ENCODE measurements around the gene GYS2.

Gene GYS2

DNA sequence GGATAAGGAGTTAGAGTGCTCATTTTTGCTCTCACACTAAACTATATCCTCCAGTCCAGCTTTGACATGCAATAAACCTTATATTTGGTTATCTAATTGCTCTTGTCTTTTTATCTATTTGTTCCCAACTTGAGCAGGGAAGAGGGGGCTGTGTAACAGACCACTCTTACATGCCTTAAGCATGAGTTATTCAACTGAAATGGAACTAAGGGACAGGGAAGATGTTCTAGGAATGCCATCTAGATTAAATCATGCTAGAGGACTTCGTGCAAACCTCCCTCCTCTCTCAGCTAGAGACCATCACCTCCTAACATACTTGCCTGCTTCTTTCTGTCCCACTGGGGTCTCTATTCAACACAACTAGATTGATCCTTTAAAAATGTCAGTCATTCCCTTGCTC, 57.9 kb downstream of the GYS2 start:
- H3K9ac ChIP-seq (ENCODE audit: low read depth, low read length): no peak overlapping the region
- H3K36me3 ChIP-seq (ENCODE audit: control insufficient read depth, insufficient read depth, low read length): no peaks in the 10 kb centered on the region
- no peaks in the 10 kb centered on the region for H3K27me3 ChIP-seq (ENCODE audit: control insufficient read depth, insufficient read depth, low read length)
- no peak overlapping the region for H3K4me3 ChIP-seq (ENCODE audit: low read depth, low read length)
- no peaks in the 10 kb centered on the region for H3K4me1 ChIP-seq (ENCODE audit: control insufficient read depth, insufficient read depth, low read length)
- no peaks in the 10 kb centered on the region for H3K9me3 ChIP-seq (ENCODE audit: control insufficient read depth, insufficient read depth, low read length)

DNA sequence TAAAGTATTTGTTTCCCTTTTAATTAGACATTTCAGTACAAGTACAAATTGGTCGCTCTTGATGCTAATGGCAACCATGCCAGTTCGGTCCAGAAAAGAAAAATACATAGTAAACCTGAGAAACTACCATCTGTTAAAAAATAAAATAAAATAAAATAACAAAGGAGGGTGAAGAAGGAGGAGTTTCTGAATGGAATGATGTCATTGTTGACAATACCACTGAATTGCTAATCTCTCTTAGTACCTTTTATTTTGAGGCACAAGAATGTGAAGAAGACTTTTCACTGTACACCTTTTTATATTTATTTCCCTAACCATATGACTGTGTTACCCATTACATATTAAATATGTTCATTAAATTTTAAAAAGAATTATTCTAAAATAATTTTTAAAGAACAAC, 59.1 kb downstream of the GYS2 start:
- Histone ChIP-seq H3K4me1 (ENCODE audit: control insufficient read depth, insufficient read depth, low read length) (no peaks in the 10 kb centered on the region), H3K4me3 (ENCODE audit: low read depth, low read length) (no peak overlapping the region), H3K27me3 (ENCODE audit: control insufficient read depth, insufficient read depth, low read length) (no peaks in the 10 kb centered on the region), H3K9me3 (ENCODE audit: control insufficient read depth, insufficient read depth, low read length) (no peaks in the 10 kb centered on the region), H3K36me3 (ENCODE audit: control insufficient read depth, insufficient read depth, low read length) (no peaks in the 10 kb centered on the region), H3K9ac (ENCODE audit: low read depth, low read length) (no peak overlapping the region)

DNA sequence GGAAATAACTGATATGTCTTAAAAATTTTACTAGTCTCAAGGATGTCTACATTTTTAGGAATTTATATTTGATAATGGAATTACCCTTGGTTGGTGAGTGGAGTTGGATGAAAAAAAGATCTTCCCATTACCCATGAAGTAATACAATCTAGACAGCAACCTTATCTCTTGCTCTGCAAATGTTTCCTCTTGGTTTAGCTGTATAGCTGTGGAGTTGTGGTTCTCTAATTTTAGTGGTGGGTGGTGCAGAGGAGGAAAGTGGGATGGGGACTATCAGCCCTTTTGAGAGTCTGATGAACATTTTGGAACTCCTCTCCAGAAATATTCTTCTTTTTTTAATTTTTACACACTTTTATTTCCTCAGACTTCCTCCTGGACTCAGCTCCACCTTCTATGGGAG, 61.5 kb downstream of the GYS2 start:
- Histone ChIP-seq H3K4me1 (ENCODE audit: control insufficient read depth, insufficient read depth, low read length) (no peaks in the 10 kb centered on the region), H3K27me3 (ENCODE audit: control insufficient read depth, insufficient read depth, low read length) (no peaks in the 10 kb centered on the region), H3K4me3 (ENCODE audit: low read depth, low read length) (no peak overlapping the region), H3K9me3 (ENCODE audit: control insufficient read depth, insufficient read depth, low read length) (no peaks in the 10 kb centered on the region), H3K9ac (ENCODE audit: low read depth, low read length) (no peak overlapping the region), H3K36me3 (ENCODE audit: control insufficient read depth, insufficient read depth, low read length) (no peaks in the 10 kb centered on the region)

DNA sequence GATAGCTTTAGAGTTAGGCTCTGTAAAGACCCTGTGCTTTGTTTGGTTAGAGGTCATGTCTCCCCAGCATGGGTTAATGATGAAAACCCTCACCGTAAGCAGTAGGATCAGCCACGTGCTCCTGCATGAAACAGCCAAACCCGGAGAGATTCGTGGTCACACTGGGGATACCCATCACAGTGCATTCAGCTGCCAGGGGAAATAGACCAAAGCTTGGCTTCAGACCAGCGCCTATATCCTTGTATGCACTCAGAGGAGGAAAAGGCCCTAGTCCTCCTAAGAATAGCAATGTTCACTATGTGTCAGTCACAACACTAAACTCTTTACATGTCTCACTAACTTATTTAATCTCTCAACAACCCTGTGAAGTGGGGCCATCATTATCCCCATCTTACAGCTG, 62.2 kb downstream of the GYS2 start:
- no peaks in the 10 kb centered on the region for H3K9me3 ChIP-seq (ENCODE audit: control insufficient read depth, insufficient read depth, low read length)
- no peaks in the 10 kb centered on the region for H3K27me3 ChIP-seq (ENCODE audit: control insufficient read depth, insufficient read depth, low read length)
- no peaks in the 10 kb centered on the region for H3K36me3 ChIP-seq (ENCODE audit: control insufficient read depth, insufficient read depth, low read length)
- H3K9ac ChIP-seq (ENCODE audit: low read depth, low read length): no peak overlapping the region
- no peak overlapping the region for H3K4me3 ChIP-seq (ENCODE audit: low read depth, low read length)
- H3K4me1 ChIP-seq (ENCODE audit: control insufficient read depth, insufficient read depth, low read length): no peaks in the 10 kb centered on the region

DNA sequence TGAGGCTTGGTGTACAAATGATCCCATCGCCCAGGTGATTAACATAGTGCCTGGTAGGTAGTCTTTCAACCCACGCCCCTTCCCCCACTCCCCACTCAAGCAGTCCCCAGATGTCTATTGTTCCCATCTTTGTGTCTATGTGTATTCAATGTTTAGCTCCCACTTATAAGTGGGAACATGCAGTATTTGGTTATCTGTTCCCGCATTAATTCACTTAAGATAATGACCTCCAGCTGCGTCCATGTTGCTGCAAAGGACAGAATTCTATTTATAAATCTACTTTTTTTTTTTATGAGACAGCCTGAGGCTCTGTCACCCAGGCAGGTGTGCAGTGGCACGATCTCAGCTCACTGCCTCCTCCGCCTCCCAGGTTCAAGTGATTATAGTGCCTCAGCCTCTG, 62.9 kb downstream of the GYS2 start:
- no peaks in the 10 kb centered on the region for H3K9me3 ChIP-seq (ENCODE audit: control insufficient read depth, insufficient read depth, low read length)

DNA sequence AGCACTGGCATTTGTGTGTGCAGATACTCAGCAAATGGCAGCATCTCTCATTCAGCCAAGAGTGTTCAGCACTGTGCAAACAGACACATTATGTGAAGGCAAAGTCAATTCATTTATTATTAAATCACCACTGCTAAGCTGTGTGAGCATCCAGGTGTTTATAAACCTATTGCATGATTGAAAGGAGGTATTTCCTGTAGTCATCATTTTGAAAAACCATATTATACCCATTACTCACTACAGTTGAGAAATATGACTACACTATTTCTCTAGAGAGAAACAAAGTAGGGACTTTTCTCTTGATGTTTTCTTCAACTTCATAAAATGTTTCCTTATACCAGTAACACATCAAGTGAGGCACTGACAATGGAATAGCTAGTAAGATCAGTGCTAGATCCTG, 64.8 kb downstream of the GYS2 start:
- no peaks in the 10 kb centered on the region for H3K36me3 ChIP-seq (ENCODE audit: control insufficient read depth, insufficient read depth, low read length)
- no peak overlapping the region for H3K4me3 ChIP-seq (ENCODE audit: low read depth, low read length)
- H3K9ac ChIP-seq (ENCODE audit: low read depth, low read length): no peak overlapping the region
- peaks cover 3% of the 10 kb centered on the region for H3K27me3 ChIP-seq (ENCODE audit: control insufficient read depth, insufficient read depth, low read length)
- no peaks in the 10 kb centered on the region for H3K9me3 ChIP-seq (ENCODE audit: control insufficient read depth, insufficient read depth, low read length)
- H3K4me1 ChIP-seq (ENCODE audit: control insufficient read depth, insufficient read depth, low read length): no peaks in the 10 kb centered on the region

More for the DNA sequence above, 62.9 kb downstream of the GYS2 start:
- no peaks in the 10 kb centered on the region for H3K4me1 ChIP-seq (ENCODE audit: control insufficient read depth, insufficient read depth, low read length)
- H3K9ac ChIP-seq (ENCODE audit: low read depth, low read length): no peak overlapping the region
- no peaks in the 10 kb centered on the region for H3K36me3 ChIP-seq (ENCODE audit: control insufficient read depth, insufficient read depth, low read length)
- H3K27me3 ChIP-seq (ENCODE audit: control insufficient read depth, insufficient read depth, low read length): no peaks in the 10 kb centered on the region
- no peak overlapping the region for H3K4me3 ChIP-seq (ENCODE audit: low read depth, low read length)

DNA sequence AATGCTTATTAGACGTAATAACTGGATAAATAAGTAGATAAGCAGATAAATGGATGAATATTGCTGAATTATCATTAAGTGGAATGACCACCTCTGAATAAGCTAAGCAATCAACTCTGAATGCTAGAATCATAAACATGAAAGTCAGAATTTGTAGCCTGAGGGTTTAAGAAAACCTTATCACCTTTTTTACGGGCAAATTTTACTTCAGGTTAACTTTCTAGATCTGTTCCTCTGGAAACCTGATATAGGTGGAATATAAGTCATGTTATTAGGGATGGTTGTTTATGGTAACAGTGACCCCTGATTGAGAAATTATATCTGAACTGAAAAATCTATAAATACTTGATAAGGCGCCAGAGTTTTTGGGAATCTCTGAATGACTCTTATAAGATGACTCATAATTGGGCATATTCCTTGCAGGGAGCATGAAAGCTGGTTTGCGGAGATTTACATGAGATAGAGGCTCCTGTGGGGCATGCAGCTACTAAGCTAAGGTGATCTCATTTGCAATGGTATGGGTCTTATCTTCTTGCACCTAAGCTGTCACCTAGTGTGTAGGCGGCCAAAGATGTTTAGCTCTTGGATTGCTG, 66.5 kb downstream of the GYS2 start:
- Histone ChIP-seq H3K27me3 (ENCODE audit: control insufficient read depth, insufficient read depth, low read length) (peaks cover 3% of the 10 kb centered on the region), H3K9me3 (ENCODE audit: control insufficient read depth, insufficient read depth, low read length) (no peaks in the 10 kb centered on the region), H3K9ac (ENCODE audit: low read depth, low read length) (no peak overlapping the region), H3K4me3 (ENCODE audit: low read depth, low read length) (no peak overlapping the region), H3K4me1 (ENCODE audit: control insufficient read depth, insufficient read depth, low read length) (no peaks in the 10 kb centered on the region), H3K36me3 (ENCODE audit: control insufficient read depth, insufficient read depth, low read length) (no peaks in the 10 kb centered on the region)

DNA sequence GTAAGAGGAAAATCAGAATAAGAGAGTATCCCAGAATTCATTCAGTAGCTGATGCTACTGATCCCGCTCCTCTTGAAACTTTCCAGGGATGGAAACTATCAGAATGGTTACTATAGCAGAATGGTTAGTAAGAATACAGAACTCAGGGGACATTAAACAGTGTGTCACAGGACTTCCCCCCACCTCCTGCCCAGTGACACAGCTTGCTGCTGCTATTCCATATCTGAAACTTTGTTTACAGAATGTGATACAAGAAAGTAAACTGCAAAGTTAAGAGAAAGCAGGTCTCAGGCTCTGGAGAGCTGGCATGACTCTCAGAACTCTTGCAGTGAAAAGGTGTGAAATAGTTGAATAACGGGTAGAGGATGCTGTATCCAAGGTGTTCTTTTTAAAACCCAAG, 75.2 kb downstream of the GYS2 start:
- H3K9me3 ChIP-seq (ENCODE audit: control insufficient read depth, insufficient read depth, low read length): no peaks in the 10 kb centered on the region
- no peaks in the 10 kb centered on the region for H3K36me3 ChIP-seq (ENCODE audit: control insufficient read depth, insufficient read depth, low read length)
- no peak overlapping the region for H3K4me3 ChIP-seq (ENCODE audit: low read depth, low read length)
- no peak overlapping the region for H3K9ac ChIP-seq (ENCODE audit: low read depth, low read length)
- no peaks in the 10 kb centered on the region for H3K4me1 ChIP-seq (ENCODE audit: control insufficient read depth, insufficient read depth, low read length)
- H3K27me3 ChIP-seq (ENCODE audit: control insufficient read depth, insufficient read depth, low read length): peaks cover 70% of the 10 kb centered on the region

DNA sequence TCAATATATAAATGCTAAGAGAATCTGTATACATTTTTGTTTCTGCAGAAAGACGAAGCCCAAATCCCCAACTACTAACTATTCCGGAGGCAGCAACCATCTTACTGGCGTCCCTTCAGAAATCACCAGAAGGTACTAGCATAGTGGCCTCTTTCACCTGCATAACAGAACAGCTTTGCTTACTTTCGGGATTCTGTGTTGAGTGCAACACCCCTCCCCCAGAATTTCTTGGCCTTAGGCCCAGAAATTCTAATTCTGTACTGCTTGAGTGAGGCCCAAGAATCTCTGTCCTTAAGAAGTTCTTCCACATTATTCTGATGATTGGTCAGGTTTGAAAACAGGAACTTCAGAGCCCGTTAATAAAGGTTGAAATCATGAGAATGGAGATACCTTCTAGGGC, 75.7 kb downstream of the GYS2 start:
- Histone ChIP-seq H3K4me1 (ENCODE audit: control insufficient read depth, insufficient read depth, low read length) (no peaks in the 10 kb centered on the region), H3K4me3 (ENCODE audit: low read depth, low read length) (no peak overlapping the region), H3K9ac (ENCODE audit: low read depth, low read length) (no peak overlapping the region), H3K36me3 (ENCODE audit: control insufficient read depth, insufficient read depth, low read length) (no peaks in the 10 kb centered on the region), H3K27me3 (ENCODE audit: control insufficient read depth, insufficient read depth, low read length) (peaks cover 70% of the 10 kb centered on the region), H3K9me3 (ENCODE audit: control insufficient read depth, insufficient read depth, low read length) (no peaks in the 10 kb centered on the region)

DNA sequence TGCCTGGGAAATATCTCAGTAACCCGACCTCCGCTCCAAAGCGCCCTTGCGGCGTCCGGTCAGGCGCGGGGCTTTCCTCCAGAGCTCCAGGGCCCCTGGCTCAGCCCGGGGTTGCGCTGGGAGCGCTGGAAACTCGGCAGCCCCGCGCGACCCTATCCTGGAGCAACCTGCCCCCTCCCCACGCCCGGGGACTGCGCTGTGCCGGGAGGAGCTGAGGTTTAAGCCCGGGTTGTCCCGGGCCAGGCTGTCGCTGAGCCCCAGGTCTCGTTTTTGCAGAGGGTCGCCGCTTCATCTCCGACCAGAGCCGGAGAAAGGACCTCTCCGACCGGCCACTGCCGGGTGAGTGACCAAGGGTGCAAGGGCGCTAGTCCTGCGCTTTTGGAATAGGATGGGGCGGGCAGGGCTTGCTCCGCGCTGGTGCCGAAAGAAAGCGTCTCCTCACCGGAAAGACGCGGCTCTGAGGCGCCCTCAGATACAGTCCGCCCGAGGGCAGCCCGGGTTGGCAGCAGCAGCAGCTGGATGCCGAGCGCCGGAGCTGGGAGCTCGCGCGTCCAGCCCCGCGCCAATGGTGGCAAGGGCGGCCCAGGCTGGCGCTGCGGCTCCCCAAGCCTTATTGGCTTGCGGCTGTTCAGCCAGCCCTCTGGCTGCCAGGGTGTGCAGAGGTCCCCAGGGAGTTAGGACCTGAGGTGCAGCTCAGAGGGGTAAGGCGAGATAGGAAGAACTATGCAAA, 77.0 kb downstream of the GYS2 start:
- no peaks in the 10 kb centered on the region for H3K9me3 ChIP-seq (ENCODE audit: control insufficient read depth, insufficient read depth, low read length)
- peak overlapping the region; percentile 79 for H3K4me3 ChIP-seq (ENCODE audit: low read depth, low read length)
- peaks cover 70% of the 10 kb centered on the region for H3K27me3 ChIP-seq (ENCODE audit: control insufficient read depth, insufficient read depth, low read length)
- peak overlapping the region; percentile 13 for H3K9ac ChIP-seq (ENCODE audit: low read depth, low read length)
- H3K4me1 ChIP-seq (ENCODE audit: control insufficient read depth, insufficient read depth, low read length): no peaks in the 10 kb centered on the region
- H3K36me3 ChIP-seq (ENCODE audit: control insufficient read depth, insufficient read depth, low read length): no peaks in the 10 kb centered on the region

DNA sequence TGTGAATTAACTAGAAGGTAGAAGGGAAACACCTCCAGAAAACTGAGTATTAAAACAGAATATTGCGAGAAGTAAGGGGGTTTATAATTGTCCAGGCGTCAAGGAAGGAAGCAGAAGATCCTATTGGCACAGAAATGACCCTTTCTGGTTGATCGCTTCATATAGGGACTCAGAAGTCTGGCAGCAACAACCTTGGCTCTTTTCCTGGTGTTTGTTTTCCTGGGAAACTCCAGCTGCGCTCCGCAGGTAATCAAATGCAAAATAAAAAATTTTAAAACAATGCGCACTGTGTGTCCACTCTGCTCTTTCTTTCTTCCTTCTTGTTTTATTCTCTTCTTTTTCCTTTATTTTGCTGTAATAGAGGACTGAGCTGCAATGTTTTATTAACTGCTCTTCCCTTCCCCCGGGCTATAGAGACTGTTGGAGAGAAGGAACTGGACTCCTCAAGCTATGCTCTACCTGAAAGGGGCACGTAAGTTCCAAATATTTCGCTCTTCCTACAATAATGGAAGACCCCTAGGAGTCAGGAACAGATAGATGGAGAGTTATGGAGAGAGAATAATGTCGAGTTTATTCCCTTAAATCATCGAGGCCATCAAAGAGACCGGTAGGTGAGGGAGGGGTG, 77.8 kb downstream of the GYS2 start:
- Histone ChIP-seq H3K9me3 (ENCODE audit: control insufficient read depth, insufficient read depth, low read length) (no peaks in the 10 kb centered on the region), H3K27me3 (ENCODE audit: control insufficient read depth, insufficient read depth, low read length) (peaks cover 66% of the 10 kb centered on the region), H3K9ac (ENCODE audit: low read depth, low read length) (no peak overlapping the region), H3K36me3 (ENCODE audit: control insufficient read depth, insufficient read depth, low read length) (no peaks in the 10 kb centered on the region), H3K4me3 (ENCODE audit: low read depth, low read length) (peak overlapping the region; percentile 79), H3K4me1 (ENCODE audit: control insufficient read depth, insufficient read depth, low read length) (no peaks in the 10 kb centered on the region)

DNA sequence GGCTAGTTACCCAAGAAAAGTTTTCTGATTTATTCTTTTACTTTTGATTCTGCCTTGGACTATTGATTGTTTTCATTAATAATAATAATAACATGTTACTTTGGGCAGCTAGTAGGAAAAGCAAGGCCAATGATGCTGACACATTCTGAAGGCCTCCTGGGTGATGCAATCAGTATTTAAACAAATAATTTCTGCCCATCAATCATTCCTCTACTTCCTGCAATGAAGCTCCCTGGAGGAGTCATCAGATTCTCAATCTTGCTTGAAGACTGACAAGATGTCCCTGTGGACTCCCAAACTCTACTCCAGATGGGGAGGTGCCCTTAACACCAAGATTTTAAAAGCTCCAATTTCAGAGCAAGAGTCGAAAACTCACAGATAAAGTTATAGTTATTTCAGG, 78.6 kb downstream of the GYS2 start, which contains the start of gene SPX:
Gene SPX, plus strand, starts transcription at position 244 of the 400 bp plus-strand sequence. CDS start 177 bp downstream, outside the sequence.
- no peak within 1 kb of the TSS for H3K9ac ChIP-seq (ENCODE audit: low read depth, low read length)
- no peaks in the 10 kb centered on the region for H3K36me3 ChIP-seq (ENCODE audit: control insufficient read depth, insufficient read depth, low read length)
- peaks cover 60% of the 10 kb centered on the region for H3K27me3 ChIP-seq (ENCODE audit: control insufficient read depth, insufficient read depth, low read length)
- H3K4me3 ChIP-seq (ENCODE audit: low read depth, low read length): peak within 1 kb of the TSS; percentile 79
- H3K9me3 ChIP-seq (ENCODE audit: control insufficient read depth, insufficient read depth, low read length): no peaks in the 10 kb centered on the region
- H3K4me1 ChIP-seq (ENCODE audit: control insufficient read depth, insufficient read depth, low read length): no peaks in the 10 kb centered on the region

Data from iPS-15b (cell line).